ENCODE measurements around the gene CALR. TPM values are rescaled to one million over a fixed set of nuclear protein-coding genes. Genes with fewer than 3 reads are reported as not detected.

CALR gene
- polyA plus RNA-seq, 1 of the 3 experiments (the other 2 are of a cell fraction), result 1,334 TPM

- TF ChIP-seq CTCF (IDR thresholded peaks at IDR 0.05) (no peak), NFIC (IDR thresholded peaks at IDR 0.05; ENCODE audit: borderline replicate concordance) (no peak), ELF1 (IDR thresholded peaks at IDR 0.05) (no peak), SIN3A (IDR thresholded peaks at IDR 0.05; ENCODE audit: borderline replicate concordance, low read depth, low read length) (peak; percentile 81; the same call in 1 of the 2 replicates), GABPA (IDR thresholded peaks at IDR 0.05; ENCODE audit: low read depth) (no peak), TCF12 (IDR thresholded peaks at IDR 0.05) (no peak), RXRA (IDR thresholded peaks at IDR 0.05; ENCODE audit: borderline replicate concordance, low read depth) (no peak), MXI1 (IDR thresholded peaks at IDR 0.05; ENCODE audit: low read depth, low read length) (0 out of 2 replicates have a peak, but pooled peaks have one; percentile 23), SMC3 (IDR thresholded peaks at IDR 0.05; ENCODE audit: low read depth, low read length) (no peak), POLR2AphosphoS5 (IDR thresholded peaks at IDR 0.05; ENCODE audit: low read depth, low read length) (no peak; the same call in 1 of the 2 replicates), RCOR1 (IDR thresholded peaks at IDR 0.05; ENCODE audit: low read length) (no peak), YY1 (IDR thresholded peaks at IDR 0.05; ENCODE audit: low read depth) (no peak), TAF1 (IDR thresholded peaks at IDR 0.05; ENCODE audit: borderline replicate concordance, low read depth, low read length) (peak; percentile 26; the same call in 1 of the 2 replicates), CHD2 (IDR thresholded peaks at IDR 0.05; ENCODE audit: low read length, partially characterized antibody) (peak; percentile 96), GATA2 (CRISPR knock-in tag; IDR thresholded peaks at IDR 0.05) (no peak)
Measured at GRCh38 chr19:12946092-12946721, 7.8 kb downstream of the CALR start (continued).

GRCh38 chr19:12946731-12947496 lies 8.5 kb downstream of the CALR start:
- Histone ChIP-seq H3K27me3 (ENCODE audit: insufficient read depth) (no peaks in the 10 kb centered on the region), H3K9ac (peak overlapping the region; percentile 90), H3K9me2 (no peaks in the 10 kb centered on the region), H3F3A (replicated peaks; ENCODE audit: insufficient read depth) (peaks cover 53% of the 10 kb centered on the region), H4K20me1 (ENCODE audit: insufficient read depth) (peaks cover 4% of the 10 kb centered on the region), H3K79me2 (ENCODE audit: insufficient read depth) (peaks cover 63% of the 10 kb centered on the region), H3K9me3 (no peaks in the 10 kb centered on the region), H3K4me3 (ENCODE audit: low read depth in 2 of 2, low read length in 1 of 2) (peak overlapping the region; percentile 66 to 73), H3K27ac (ENCODE audit: low read depth in 2 of 2, low read length in 1 of 2) (peak overlapping the region; percentile 87 to 92), H2AFZ (ENCODE audit: low read depth) (no peak overlapping the region), H3K4me1 (ENCODE audit: control insufficient read depth in 1 of 2, insufficient read depth in 2 of 2, low read depth in 1 of 2, low read length in 1 of 2) (peaks cover 3 to 20% of the 10 kb centered on the region in 2 experiments), H3K4me2 (peak overlapping the region; percentile 89), H3K36me3 (replicated peaks in 1 of 2; ENCODE audit: control insufficient read depth in 1 of 2, insufficient read depth in 2 of 2, low read length in 1 of 2) (peaks cover 46 to 62% of the 10 kb centered on the region in 2 experiments)
- DNase-seq, result no peak
- POLR2A ChIA-PET, result interaction anchor here (0.6 to 1.6 kb wide), 9 partner anchors 8 to 224 kb away, joined by 3 to 13 read pairs (median 4); partner anchors contain the start of genes CALR, FARSA and GCDH
- WGBS (ENCODE audit: low lambda C conversion rate), result 52% methylated on average over 14 of the region's 14 CpGs
- TF ChIP-seq TEAD4 (IDR thresholded peaks at IDR 0.05; ENCODE audit: borderline replicate concordance, insufficient read depth), result no peak
- TF ChIP-seq ELF1 (IDR thresholded peaks at IDR 0.05), result no peak
- TF ChIP-seq REST (IDR thresholded peaks at IDR 0.05; ENCODE audit: low read depth, low read length), result no peak
- TF ChIP-seq GABPA (IDR thresholded peaks at IDR 0.05; ENCODE audit: low read depth), result no peak
- no peak for TF ChIP-seq USF1 (IDR thresholded peaks at IDR 0.05; ENCODE audit: borderline replicate concordance, low read depth)
- no peak for TF ChIP-seq GATA2 (CRISPR knock-in tag; IDR thresholded peaks at IDR 0.05)
- TF ChIP-seq CTCF (IDR thresholded peaks at IDR 0.05), result no peak
- CTCF ChIA-PET, result interaction anchor here (0.9 to 2.1 kb wide), 6 partner anchors 10 to 147 kb away, joined by 4 to 20 read pairs (median 6); partner anchors contain the start of gene GADD45GIP1

Measured in SK-N-SH (cell line).